ENCODE data around the gene AGPAT3.

The AGPAT3 gene

DNA sequence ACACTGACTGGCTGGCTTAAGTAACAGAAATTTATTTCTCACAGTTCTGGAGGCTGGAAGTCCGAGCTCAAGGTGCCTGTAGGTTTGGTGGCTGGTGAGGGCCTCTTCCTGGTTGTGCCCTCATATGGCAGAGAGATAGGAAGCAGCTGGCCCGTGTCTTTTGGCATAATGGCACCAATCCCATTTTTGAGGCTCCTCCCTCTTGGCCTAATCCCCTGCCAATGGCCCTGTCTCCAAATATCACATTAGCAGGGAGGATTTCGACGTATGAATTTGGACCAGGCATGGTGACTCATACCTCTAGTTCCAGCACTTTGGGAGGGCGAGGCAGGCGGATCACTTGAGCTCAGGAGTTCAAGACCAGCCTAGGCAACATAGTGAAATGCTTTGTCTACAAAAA, 37.4 kb downstream of the AGPAT3 start:
- H3K9me3 ChIP-seq (ENCODE audit: insufficient read depth, low read depth, low read length): 0 out of 2 replicates have a peak, but pooled peaks cover 6% of the 10 kb centered on the region
- no peaks in the 10 kb centered on the region for H3K4me1 ChIP-seq (ENCODE audit: insufficient read depth, low read length)
- 91% methylated on average over 6 of the region's 6 CpGs for WGBS
- H3K9ac ChIP-seq (ENCODE audit: low read depth, low read length): no peak overlapping the region
- no peaks in the 10 kb centered on the region for H3K27me3 ChIP-seq (ENCODE audit: insufficient read depth, low read length)
- H3K36me3 ChIP-seq (ENCODE audit: insufficient read depth, low read length): no peaks in the 10 kb centered on the region
- H3K4me3 ChIP-seq (ENCODE audit: low read length): no peak overlapping the region
- H3K27ac ChIP-seq (ENCODE audit: low read depth, low read length): no peak overlapping the region

DNA sequence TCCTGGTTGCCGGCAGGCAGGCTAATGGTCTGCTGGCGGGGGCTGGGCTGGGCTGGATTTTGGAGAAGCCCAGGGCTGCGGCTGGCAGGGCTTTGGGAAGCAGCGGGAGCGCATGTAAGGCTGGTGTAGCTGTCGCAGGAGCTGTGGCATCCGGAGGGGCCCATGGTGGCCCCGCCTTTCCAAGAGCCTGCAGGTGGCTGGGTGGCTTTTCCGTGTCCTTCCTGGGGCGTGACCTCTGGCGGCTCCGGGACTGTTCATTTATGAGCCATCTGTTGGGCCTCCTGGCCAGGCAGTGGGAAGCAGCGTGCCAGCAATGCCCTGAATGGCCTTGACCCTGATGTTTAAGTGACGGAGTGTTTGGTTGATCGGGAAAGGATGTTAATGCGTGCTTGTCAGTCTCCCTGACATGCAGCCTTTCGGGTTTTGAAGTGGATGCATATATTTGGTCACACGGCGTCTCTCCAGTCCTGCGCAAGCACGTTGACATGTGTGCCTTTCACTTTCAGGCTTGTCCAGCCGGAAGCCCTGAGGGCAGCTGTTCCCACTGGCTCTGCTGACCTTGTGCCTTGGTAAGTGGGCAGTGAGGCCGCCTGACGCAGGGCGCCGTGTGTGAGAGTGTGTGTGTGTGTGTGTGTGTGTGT, 38.5 kb downstream of the AGPAT3 start:
- H3K9ac ChIP-seq (ENCODE audit: low read depth, low read length): no peak overlapping the region
- WGBS: 91% methylated on average over 26 of the region's 26 CpGs
- H3K4me1 ChIP-seq (ENCODE audit: insufficient read depth, low read length): no peaks in the 10 kb centered on the region
- H3K27ac ChIP-seq (ENCODE audit: low read depth, low read length): no peak overlapping the region
- no peaks in the 10 kb centered on the region for H3K27me3 ChIP-seq (ENCODE audit: insufficient read depth, low read length)
- 0 out of 2 replicates have a peak, but pooled peaks cover 3% of the 10 kb centered on the region for H3K9me3 ChIP-seq (ENCODE audit: insufficient read depth, low read depth, low read length)
- no peak overlapping the region for H3K4me3 ChIP-seq (ENCODE audit: low read length)
- no peaks in the 10 kb centered on the region for H3K36me3 ChIP-seq (ENCODE audit: insufficient read depth, low read length)

DNA sequence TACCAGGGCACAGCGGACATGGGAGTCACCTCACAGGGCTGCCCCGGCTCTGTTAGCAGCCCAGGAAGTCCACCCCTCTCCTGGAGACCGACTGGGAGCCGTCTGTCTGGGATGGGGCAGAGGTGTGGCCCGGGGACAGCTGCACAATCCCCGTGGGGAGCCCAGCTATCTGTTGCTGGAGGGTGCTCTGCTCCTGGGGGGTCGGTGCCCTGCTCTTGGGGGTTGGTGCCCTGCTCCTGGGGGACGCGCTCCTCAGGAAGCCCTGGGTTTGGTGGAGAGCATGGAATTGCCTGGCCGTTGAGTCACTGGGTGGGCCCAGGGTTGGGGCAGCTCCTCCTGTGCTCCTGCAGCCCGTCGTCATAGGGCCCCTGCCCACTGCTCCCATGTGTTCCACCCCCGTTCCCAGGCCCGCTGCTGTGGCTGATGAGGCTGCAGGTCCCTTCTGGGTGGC, 39.3 kb downstream of the AGPAT3 start:
- Histone ChIP-seq H3K27ac (ENCODE audit: low read depth, low read length) (no peak overlapping the region), H3K9me3 (ENCODE audit: insufficient read depth, low read depth, low read length) (no peaks in the 10 kb centered on the region), H3K36me3 (ENCODE audit: insufficient read depth, low read length) (no peaks in the 10 kb centered on the region), H3K4me3 (ENCODE audit: low read length) (no peak overlapping the region), H3K9ac (ENCODE audit: low read depth, low read length) (no peak overlapping the region), H3K27me3 (ENCODE audit: insufficient read depth, low read length) (no peaks in the 10 kb centered on the region), H3K4me1 (ENCODE audit: insufficient read depth, low read length) (no peaks in the 10 kb centered on the region)
- WGBS: 89% methylated on average over 14 of the region's 14 CpGs

DNA sequence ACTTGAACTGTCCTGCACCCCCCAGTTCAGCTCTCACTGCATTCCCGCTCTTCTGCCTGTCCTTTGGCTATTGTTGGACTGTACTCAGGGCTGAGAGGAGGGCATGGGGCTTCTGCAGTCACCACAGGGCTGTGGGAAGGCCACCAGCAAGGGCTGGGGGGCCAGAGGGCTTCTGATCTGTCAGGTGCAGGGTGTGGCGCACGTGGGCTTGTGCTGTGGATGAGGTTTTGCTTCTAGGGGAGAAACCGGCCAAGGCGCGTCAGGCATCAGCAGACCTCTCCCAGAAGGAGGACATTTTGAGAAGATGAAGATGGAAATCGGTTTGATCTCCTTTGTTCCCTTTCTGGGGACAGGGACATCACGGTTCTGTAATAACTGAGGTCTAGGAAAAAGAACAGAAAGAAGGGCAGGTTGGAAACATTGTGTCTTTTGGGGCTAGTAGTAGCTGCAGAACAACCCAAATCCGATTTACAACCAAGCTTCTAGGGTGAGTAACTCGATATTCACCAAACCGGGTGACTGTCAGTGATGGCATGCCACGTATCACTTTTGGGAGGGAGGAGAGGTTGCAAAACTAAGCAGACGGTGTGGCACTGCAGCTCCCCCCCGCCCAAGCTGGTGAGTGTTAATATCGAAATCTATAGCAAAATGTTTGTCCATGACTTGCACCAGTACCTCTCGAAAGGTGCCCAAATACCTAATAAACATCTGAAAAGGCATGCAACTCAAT, 40.9 kb downstream of the AGPAT3 start:
- H3K9me3 ChIP-seq (ENCODE audit: insufficient read depth, low read depth, low read length): no peaks in the 10 kb centered on the region
- 90% methylated on average over 16 of the region's 16 CpGs for WGBS
- H3K36me3 ChIP-seq (ENCODE audit: insufficient read depth, low read length): no peaks in the 10 kb centered on the region
- no peak overlapping the region for H3K4me3 ChIP-seq (ENCODE audit: low read length)
- no peak overlapping the region for H3K9ac ChIP-seq (ENCODE audit: low read depth, low read length)
- H3K4me1 ChIP-seq (ENCODE audit: insufficient read depth, low read length): no peaks in the 10 kb centered on the region; the same call in 1 of the 2 replicates
- no peak overlapping the region for H3K27ac ChIP-seq (ENCODE audit: low read depth, low read length)
- no peaks in the 10 kb centered on the region for H3K27me3 ChIP-seq (ENCODE audit: insufficient read depth, low read length)

DNA sequence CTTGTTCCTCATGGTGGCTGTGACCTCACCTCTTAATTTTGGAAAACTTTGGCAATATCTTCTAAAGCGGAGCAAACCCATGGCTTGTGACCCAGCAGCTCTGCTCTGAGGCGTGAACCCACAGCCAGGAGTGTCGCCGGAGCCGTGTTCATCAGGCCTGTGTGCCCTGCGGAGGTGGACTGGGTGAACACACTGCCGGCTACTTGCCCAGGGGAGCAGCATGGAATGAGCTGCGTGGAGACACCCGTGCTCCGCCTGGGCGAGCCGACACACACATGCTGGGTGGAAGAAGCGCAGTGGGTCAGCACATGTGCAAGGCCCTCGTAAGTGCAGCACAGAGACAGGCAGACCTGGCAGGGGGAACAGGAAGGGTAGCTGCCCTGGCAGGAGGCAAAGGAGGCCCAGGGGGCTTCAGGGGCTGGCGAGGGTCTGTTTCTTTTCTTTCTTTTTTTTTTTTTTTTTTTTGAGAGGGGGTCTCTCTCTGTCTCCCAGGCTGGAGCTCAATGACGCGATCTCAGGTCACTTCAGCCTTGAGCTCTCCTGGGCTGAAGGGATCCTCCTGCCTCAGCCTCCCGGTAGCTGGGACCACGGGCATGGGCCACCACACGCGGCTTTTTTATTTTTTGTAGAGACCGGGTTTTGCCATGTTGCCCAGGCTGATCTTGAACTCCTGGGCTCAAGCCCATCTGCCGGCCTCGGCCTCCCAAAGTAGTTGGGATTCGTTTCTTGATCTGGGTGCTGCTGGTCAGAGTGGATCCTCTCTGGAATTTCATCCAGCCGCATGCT, 41.8 kb downstream of the AGPAT3 start:
- Histone ChIP-seq H3K9me3 (ENCODE audit: insufficient read depth, low read depth, low read length) (no peaks in the 10 kb centered on the region), H3K4me1 (ENCODE audit: insufficient read depth, low read length) (no peaks in the 10 kb centered on the region; the same call in 1 of the 2 replicates), H3K9ac (ENCODE audit: low read depth, low read length) (no peak overlapping the region), H3K4me3 (ENCODE audit: low read length) (no peak overlapping the region), H3K27ac (ENCODE audit: low read depth, low read length) (no peak overlapping the region), H3K36me3 (ENCODE audit: insufficient read depth, low read length) (no peaks in the 10 kb centered on the region), H3K27me3 (ENCODE audit: insufficient read depth, low read length) (no peaks in the 10 kb centered on the region)
- 95% methylated on average over 26 of the region's 26 CpGs for WGBS

DNA sequence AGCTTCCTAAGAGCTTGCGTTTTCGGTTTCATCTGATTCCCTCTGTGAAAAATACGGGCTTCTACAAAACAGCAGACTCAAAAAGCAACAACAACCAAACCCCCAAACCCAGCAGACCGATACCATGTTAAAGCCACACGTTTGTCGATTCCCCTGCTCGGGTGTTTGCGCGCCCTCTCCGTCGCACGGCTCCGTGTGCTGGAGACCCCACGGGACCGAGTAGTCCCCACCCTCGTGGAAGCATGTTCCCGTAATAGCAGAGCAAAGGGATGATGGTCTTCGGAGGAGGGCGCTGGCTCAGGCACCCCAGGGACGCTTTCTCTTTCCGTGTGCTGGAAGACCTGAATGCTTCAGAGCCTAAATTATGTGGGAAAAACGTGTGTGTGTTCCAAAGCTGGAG, 42.7 kb downstream of the AGPAT3 start:
- Histone ChIP-seq H3K4me1 (ENCODE audit: insufficient read depth, low read length) (no peaks in the 10 kb centered on the region; the same call in 1 of the 2 replicates), H3K9ac (ENCODE audit: low read depth, low read length) (no peak overlapping the region)

DNA sequence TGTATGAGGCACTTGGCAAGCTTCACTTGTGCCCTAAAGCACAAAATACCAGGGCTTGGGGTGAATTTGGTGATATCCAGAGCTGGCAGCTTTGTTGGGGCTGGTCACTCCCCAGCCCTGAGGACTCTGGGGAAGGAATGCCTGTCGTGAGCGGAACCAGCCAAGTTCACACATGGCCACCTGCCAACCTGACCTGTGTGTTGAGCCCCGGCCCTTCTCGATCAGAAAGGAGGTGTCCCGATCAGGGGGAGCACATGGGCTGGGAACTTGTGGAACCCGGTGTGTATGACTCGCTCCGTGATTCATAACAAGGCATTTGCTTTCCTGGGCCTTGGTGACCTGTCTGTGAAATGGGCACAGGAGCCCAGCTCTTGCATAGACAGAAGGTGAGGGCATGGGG, 43.1 kb downstream of the AGPAT3 start:
- H3K4me3 ChIP-seq (ENCODE audit: low read length): no peak overlapping the region
- H3K4me1 ChIP-seq (ENCODE audit: insufficient read depth, low read length): no peaks in the 10 kb centered on the region; the same call in 1 of the 2 replicates
- no peak overlapping the region for H3K9ac ChIP-seq (ENCODE audit: low read depth, low read length)
- H3K9me3 ChIP-seq (ENCODE audit: insufficient read depth, low read depth, low read length): no peaks in the 10 kb centered on the region
- H3K36me3 ChIP-seq (ENCODE audit: insufficient read depth, low read length): no peaks in the 10 kb centered on the region
- no peak overlapping the region for H3K27ac ChIP-seq (ENCODE audit: low read depth, low read length)
- no peaks in the 10 kb centered on the region for H3K27me3 ChIP-seq (ENCODE audit: insufficient read depth, low read length)
- WGBS: 94% methylated on average over 8 of the region's 8 CpGs

More for the DNA sequence above, 42.7 kb downstream of the AGPAT3 start:
- Histone ChIP-seq H3K4me3 (ENCODE audit: low read length) (no peak overlapping the region), H3K36me3 (ENCODE audit: insufficient read depth, low read length) (no peaks in the 10 kb centered on the region), H3K9me3 (ENCODE audit: insufficient read depth, low read depth, low read length) (no peaks in the 10 kb centered on the region), H3K27ac (ENCODE audit: low read depth, low read length) (no peak overlapping the region), H3K27me3 (ENCODE audit: insufficient read depth, low read length) (no peaks in the 10 kb centered on the region)
- 91% methylated on average over 22 of the region's 22 CpGs for WGBS

DNA sequence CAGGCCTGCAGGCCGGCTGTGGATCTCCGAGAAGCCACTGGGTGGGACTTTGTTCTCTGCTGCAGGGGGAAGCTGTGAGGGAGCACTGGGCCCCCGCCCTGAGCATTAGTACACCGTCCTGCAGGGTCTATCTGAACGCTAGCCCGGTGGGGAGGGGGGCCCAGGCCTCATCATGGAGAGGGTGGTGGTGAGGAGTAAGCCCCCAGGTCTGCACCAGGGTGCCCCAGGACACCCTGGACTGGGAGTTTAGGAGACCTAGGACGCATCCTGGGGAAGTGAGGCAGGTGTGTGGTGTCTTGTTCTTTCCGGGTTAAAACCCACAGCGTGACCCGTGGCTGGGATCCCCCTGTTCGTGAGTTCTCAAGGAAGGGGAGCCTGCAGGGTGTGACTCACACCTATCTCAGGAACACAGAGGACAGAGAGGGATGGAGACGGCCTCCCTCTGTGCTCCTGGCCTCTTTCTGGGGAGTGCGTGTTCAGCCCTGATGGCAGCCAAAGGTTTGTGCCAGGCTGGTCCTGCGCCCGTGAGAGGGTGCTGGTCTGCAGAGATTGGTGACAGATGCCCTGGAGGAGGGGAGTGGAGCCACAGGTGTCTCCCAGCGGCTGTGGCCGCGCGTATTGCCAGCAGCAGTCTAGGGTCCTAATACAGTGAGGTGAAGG, 44.8 kb downstream of the AGPAT3 start:
- Histone ChIP-seq H3K4me1 (ENCODE audit: insufficient read depth, low read length) (no peaks in the 10 kb centered on the region; the same call in 1 of the 2 replicates), H3K4me3 (ENCODE audit: low read length) (no peak overlapping the region), H3K9ac (ENCODE audit: low read depth, low read length) (no peak overlapping the region), H3K27me3 (ENCODE audit: insufficient read depth, low read length) (no peaks in the 10 kb centered on the region), H3K27ac (ENCODE audit: low read depth, low read length) (no peak overlapping the region), H3K36me3 (ENCODE audit: insufficient read depth, low read length) (no peaks in the 10 kb centered on the region), H3K9me3 (ENCODE audit: insufficient read depth, low read depth, low read length) (no peaks in the 10 kb centered on the region)
- 81% methylated on average over 19 of the region's 19 CpGs for WGBS

DNA sequence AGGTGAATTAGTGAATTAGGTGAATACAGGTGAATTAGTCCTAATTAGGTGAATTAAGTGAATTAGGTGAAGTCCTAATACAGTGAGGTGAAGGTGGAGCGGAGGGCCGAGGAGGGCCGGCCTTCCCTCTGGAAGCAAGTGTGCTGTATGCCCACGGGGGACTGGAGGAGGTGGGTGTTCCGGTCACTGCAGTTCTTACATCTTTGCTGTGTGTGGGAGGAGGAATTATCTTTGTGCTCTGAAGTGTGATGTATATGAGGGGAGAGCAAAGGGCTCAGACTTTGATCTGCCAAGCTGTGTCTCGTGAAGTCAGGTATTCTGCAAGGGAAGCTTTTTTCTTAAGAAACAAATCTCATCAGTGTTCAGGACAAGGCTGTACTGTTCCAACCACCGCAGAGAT, 45.4 kb downstream of the AGPAT3 start:
- Histone ChIP-seq H3K9ac (ENCODE audit: low read depth, low read length) (no peak overlapping the region), H3K27me3 (ENCODE audit: insufficient read depth, low read length) (no peaks in the 10 kb centered on the region), H3K27ac (ENCODE audit: low read depth, low read length) (no peak overlapping the region), H3K4me1 (ENCODE audit: insufficient read depth, low read length) (no peaks in the 10 kb centered on the region; the same call in 1 of the 2 replicates), H3K4me3 (ENCODE audit: low read length) (no peak overlapping the region), H3K36me3 (ENCODE audit: insufficient read depth, low read length) (no peaks in the 10 kb centered on the region), H3K9me3 (ENCODE audit: insufficient read depth, low read depth, low read length) (no peaks in the 10 kb centered on the region)
- WGBS: 83% methylated on average over 6 of the region's 7 CpGs

DNA sequence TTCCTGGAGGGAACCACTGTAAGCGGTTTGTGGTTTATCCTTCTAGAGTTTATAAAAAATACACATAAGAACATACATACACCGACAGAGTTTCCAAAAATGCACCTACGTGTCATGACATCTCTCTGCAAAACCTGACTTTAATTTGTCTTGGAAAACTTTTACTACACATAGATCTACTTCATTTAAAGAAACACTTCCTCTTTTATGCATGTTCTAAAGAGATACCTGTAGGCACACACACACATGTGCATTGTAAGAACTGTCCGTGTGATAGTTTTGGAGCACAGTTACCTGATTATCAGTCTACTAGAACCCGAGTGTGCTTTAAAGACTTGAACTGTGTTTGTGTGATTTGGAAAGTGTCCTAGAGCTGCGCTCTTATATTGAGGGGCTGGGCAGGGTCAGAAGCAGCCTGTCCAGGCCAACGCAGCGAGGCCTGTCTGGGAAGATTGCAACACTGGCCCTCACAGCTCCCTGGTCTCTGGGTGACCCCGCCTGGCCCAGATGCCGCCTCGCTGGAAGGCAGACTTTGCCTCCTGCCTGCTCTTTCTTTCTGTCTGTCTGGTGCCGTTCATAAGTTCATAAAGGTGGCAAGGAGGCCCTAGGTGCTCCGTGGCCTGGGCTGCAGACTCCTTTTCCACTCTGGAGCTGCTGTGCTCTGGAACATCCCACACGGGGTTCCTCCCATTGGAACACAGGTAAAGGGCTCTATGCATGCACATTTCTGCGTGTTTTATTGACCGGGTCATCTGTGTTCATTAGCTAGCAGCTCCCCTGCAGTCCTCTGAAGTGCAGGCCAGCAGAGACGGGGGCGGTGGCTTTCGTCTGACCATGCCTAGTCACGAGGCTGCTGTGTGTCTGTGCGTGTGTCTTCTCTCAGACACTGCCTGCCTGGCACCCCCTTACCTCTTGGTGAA, 46.3 kb downstream of the AGPAT3 start:
- Histone ChIP-seq H3K36me3 (ENCODE audit: insufficient read depth, low read length) (no peaks in the 10 kb centered on the region), H3K27me3 (ENCODE audit: insufficient read depth, low read length) (no peaks in the 10 kb centered on the region), H3K27ac (ENCODE audit: low read depth, low read length) (no peak overlapping the region), H3K9me3 (ENCODE audit: insufficient read depth, low read depth, low read length) (no peaks in the 10 kb centered on the region), H3K4me1 (ENCODE audit: insufficient read depth, low read length) (no peaks in the 10 kb centered on the region; the same call in 1 of the 2 replicates), H3K4me3 (ENCODE audit: low read length) (no peak overlapping the region), H3K9ac (ENCODE audit: low read depth, low read length) (no peak overlapping the region)
- 92% methylated on average over 21 of the region's 21 CpGs for WGBS

All from HUES64 (cell line).